GM21423 (cell line): ENCODE data around the gene OSGIN1.

ENCODE experiments used
- ATAC-seq: cut with Tn5 transposase; IDR thresholded peaks from one replicate; pipeline ENCODE4 v1.9.1; 2021; ENCODE audit warnings: mild to moderate bottlenecking, moderate library complexity; ENCODE audit not compliant: unreplicated experiment

Gene OSGIN1

GRCh38 chr16:83969771-83970429 is 16.9 kb downstream of the OSGIN1 start:
- no peak for ATAC-seq

- no peak for ATAC-seq
Measured at GRCh38 chr16:83970430-83970815, 17.4 kb downstream of the OSGIN1 start.

GRCh38 chr16:83971165-83972130 is 18.4 kb downstream of the OSGIN1 start:
- no peak for ATAC-seq

DNA sequence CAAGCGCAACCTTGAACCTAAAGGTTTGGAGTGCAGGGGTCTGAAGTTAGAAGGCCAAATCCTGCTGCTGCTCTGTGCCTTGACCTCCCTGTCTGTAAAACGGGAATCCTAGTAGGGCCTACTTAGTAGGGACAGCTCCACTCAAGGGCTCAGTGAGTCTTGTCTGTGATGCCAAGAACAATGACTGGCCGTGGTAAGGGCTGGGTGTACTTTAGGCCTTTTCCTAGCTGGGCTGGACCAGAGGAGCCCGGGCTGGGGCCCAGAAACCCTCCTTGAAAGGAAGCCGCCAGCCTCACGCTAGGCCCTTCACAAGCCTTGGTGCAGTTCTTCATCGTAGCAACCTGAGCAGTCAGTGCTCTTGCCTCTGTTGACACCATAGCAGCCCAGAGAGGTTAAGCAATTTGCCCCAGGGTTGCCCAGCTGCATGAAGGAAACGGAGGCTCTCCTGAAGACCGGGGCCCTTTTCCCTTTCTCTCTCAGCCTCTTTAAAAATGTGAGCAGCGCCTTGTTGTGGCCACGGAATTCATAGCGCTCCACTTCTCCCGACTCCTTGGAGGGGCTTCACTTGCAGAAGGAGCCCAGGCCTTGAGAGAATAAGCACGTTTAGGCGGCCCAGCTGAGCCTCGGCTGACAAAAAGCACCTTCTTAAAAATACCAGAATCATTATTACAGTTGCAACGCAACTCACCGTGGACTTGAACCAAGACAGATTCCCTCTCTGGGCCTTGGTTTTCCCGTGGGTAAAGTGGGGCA is 19.4 kb downstream of the OSGIN1 start:
- no peak for ATAC-seq

GRCh38 chr16:83973077-83973476 is 20.0 kb downstream of the OSGIN1 start:
- no peak for ATAC-seq

- no peak for ATAC-seq
Measured at GRCh38 chr16:83973581-83974385, 20.7 kb downstream of the OSGIN1 start.

GRCh38 chr16:83974475-83974874 is 21.4 kb downstream of the OSGIN1 start:
- ATAC-seq, result no peak

DNA sequence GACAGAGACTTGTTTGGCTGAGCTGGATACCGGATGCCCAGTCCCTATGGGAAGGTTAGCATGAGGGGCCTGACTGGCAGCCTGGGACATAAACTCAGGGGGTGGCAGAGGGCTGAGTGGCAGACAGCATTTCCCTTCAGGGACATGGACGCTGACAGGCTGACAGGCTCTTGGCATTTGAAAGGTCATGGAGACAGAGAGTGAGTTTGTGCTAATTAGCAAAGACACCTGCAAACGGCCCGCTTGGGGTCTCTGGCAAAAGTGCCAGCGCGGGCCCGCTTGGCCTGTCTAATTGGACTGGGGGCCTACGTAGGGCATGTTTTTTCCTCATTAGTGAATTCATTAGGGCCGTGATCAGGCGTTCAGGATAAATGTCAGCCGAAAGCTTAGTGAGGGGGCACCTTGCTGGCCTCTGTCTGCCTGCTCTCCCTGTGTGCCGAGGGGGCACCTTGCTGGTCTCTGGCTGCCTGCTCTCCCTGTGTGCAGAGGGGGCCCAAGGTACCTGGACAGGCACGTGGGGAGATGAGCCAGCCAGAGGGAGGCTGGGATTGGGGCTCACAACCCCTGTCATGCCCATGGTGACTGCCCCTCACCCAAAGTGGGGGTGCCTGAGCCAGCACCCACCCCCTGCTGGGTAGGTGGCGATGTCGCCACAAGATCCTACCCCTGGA is 22.7 kb downstream of the OSGIN1 start:
- no peak for ATAC-seq

DNA sequence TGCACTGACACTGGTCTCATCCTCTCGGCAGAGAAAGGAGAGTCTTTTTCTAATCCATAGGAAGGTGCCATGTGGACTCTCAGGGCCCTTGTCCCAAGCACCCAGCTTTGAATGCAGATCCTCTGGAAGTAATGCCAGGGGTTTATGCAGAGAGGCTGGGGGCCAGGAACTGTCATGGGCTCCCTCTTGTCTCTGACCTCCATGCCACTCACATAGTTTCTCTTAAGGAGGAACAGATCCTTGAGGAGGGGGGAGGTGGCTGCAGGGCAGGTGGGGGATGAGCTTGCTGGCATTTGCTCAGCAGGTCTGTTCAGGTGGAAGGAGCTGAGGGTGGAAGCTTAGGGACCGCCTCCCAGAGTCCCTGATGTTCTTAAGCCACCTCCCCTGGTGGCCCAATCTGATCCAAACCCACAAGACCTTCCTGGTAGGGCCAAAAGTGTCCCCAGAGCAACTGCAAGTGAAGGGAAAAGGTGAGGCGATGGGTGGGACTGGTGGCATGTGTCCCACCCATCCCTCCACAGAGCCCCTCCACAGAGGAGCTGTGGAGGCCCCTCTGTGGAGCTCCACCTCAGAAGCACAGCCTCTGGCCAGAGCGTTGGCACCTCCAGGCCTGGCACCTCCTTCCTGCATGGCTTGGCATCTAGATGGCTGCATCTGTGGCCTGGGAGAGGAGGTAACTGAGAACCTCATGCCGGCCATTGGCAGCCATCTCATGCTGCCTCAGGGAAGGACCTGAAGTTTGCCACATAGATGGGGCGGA is 24.2 kb downstream of the OSGIN1 start:
- no peak for ATAC-seq

DNA sequence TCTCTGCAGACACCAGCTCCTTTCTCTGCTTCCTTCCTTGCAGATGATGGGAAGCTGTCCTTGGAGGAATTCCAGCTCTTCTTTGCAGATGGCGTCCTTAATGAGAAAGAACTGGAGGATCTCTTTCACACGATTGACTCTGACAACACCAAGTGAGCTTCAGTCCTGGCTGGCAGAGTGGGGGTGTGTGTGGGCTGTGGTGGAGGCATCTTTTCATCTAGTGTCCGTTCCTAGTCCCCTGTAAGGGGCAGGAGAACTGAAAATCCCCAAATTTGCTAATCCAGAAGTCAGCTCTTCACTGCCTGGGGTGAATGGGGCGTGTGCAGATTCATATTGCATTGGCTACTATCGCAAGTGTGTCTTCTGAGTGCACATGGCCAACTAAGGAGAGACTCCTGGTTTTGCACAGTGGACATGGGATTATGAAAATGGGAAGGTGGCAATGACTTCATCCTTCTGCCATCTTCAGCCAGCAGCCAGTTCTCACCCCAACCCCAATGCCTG is 25.4 kb downstream of the OSGIN1 start:
- ATAC-seq, result no peak

- ATAC-seq, result no peak
Measured at GRCh38 chr16:83979441-83979840, 26.4 kb downstream of the OSGIN1 start.

DNA sequence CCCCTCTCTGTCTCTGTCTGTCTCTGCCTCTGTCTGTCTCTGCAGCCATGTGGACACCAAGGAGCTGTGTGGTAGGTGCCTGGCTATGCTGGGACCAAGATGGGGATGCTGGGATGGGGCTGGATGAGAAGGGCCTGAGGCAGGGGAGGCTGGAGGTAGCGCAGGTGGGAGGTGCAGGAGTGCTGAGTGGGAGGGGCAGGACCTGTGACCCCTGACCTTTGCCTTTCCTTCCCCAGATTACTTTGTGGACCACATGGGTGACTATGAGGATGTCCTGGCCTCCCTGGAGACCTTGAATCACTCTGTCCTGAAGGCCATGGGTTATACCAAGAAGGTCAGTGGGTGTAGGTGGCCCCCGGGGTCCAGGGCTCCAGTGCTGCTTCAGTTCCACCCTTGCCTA is 27.8 kb downstream of the OSGIN1 start:
- ATAC-seq, result no peak

- ATAC-seq, result no peak
Measured at GRCh38 chr16:83981799-83982198, 28.8 kb downstream of the OSGIN1 start.

DNA sequence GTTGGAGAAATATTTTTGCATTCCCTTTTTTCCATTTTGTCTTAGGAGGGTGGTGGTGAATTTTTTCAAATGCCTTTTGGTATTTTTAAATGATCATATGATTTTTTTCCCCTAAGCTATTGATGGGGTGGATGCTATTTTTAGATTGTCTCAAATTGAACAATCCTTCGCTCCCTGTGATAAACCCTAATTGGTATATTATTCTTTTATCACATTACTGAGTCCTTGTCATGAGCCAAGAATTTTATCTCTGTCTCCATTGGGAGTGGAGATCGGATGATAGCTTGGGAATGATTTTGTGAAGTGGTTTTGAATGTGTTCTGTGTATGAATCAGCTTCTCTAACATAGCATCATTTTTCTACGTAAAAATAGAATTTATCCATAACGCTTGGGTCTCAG is 30.5 kb downstream of the OSGIN1 start:
- ATAC-seq, result no peak

DNA sequence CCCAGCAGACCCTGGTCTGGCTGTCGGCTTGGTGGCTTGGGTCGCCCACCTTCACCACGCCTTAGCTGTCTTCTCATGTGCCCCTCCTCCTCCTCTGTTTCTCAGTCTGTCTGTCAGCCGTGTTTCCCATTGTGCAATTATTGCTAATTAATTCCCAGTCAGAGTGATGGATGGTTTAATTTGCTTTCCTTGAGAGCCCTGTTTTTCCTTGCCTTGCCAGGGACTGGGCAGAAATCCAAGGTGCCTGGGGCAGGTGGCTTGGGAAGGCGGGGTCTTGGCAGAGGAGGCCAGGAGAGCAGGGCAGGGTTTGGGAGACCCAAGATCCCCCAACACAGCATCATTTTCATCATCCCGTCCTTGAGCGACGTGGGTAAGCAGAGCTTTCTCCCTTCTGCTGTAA is 36.3 kb downstream of the OSGIN1 start:
- ATAC-seq, result no peak

- no peak for ATAC-seq
Measured at GRCh38 chr16:83990492-83990891, 37.5 kb downstream of the OSGIN1 start.

- ATAC-seq, result no peak
Measured at GRCh38 chr16:83992624-83993023, 39.6 kb downstream of the OSGIN1 start.

DNA sequence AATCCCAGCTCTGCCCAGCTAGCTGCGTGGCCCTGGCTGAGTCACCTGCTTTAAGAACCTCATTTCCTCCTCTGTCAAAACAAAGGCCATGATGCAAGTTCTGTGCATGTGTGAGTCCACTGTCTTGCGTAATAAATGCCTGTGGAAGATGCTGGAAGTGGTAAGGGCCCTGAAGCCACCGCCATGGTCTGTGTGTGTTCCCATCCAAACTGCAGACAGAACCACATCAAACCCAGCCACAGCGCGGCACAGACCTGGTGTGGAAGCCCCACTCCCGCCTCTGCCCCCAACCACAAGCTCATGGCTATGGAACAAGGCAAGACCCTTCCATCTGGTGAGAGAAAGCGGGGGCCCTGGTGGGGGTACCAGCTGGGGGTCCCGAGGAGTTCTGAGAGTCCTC is 41.0 kb downstream of the OSGIN1 start:
- no peak for ATAC-seq

DNA sequence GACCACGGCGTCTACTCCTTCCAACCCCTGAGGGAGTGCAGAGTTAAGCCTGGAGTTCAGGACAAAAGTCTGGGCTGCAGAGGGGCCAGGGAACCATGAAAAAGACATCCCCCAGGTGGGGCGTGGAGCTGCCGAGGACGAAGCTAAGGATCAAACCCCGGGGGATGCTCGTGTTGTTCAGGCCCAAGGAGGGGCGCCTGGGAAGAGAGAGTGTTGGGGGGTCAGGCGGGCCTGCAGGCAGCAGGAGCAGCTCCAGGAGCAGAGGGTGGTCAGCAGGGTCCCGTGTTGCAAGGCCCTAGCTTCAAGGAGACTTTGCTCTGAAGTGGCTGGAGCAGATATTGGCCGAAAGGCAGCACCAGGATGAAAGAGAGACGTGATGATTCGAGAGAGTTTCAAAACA is 41.7 kb downstream of the OSGIN1 start:
- no peak for ATAC-seq
